ENCODE results near the gene ERC2. TPM values are rescaled to one million over a fixed set of nuclear protein-coding genes. Genes with fewer than 3 reads are reported as not detected.
A peak's percentile ranks its signal among the peaks of the same experiment; 100 is the strongest.

Gene ERC2
- total and polyA plus RNA-seq, 2 of the 13 experiments (the other 11 are each of a cell fraction or from before 2014, with no cell fraction given), result 0.16 to 0.22 TPM

DNA sequence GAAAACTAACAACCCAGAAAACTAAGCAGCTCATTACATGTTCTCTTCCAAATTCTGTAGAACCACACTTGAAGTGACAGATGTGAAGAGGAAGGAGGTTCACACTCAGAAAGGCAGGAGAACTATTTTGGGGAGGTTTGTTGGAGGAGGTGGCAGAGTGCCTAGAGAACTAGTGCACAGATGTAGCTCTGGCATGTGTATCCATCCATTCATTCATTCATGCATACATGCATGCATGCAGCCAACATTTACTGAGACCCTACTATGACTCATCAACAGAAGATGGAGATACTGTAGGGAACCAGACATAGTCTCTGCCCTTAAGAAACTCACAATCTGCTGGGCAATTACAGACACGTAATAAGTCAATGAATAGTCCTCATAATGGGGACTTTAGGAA is 116.7 kb downstream of the ERC2 start:
- intact Hi-C loops (cut with micrococcal nuclease; ENCODE audit: unreplicated experiment), result no loop called here
- in situ Hi-C loops (cut with HindIII; ENCODE audit: extremely low pct_ligation_motif_present, low pct_unique_long_range_greater_than_20kb), result no loop called here
- Histone ChIP-seq H3K27ac (ENCODE audit: extremely low read length, insufficient read depth, low read length) (no peak overlapping the region), H3K4me1 (ENCODE audit: insufficient read depth, low read length) (no peaks in the 10 kb centered on the region), H3K79me2 (ENCODE audit: insufficient read depth, low read length) (no peaks in the 10 kb centered on the region), H2AFZ (ENCODE audit: low read length) (no peak overlapping the region), H3K27me3 (ENCODE audit: control insufficient read depth in 1 of 2, insufficient read depth in 2 of 2, low read length in 2 of 2) (no peaks in the 10 kb centered on the region; a peak in 1 of 5 replicates), H3K9ac (ENCODE audit: insufficient read depth, low read depth, low read length) (no peak overlapping the region), H3K36me3 (replicated peaks in 1 of 2; ENCODE audit: control insufficient read depth in 1 of 2, insufficient read depth in 2 of 2, low read length in 2 of 2) (no peaks in the 10 kb centered on the region), H4K20me1 (ENCODE audit: insufficient read depth, low read length) (no peaks in the 10 kb centered on the region), H3K4me2 (ENCODE audit: low read depth, low read length) (no peak overlapping the region), H3K4me3 (replicated peaks in 1 of 3; ENCODE audit: insufficient read depth in 1 of 3, low read depth in 2 of 3, low read length in 3 of 3) (no peak overlapping the region), H3K9me3 (ENCODE audit: low read length) (no peaks in the 10 kb centered on the region)
- ChIA-PET CTCF (ENCODE audit: low intra/inter-chr PET ratio, low total read pairs) (no interaction called here), POLR2A (no interaction called here)
- BruUV-seq (replicated peaks), result no TSS peak
- WGBS (ENCODE audit: low lambda C conversion rate), result 0% methylated on average over 1 of the region's 1 CpG
- DNase-seq (ENCODE audit: low spot score) (no peak), ATAC-seq (no peak), FAIRE-seq (no peak)
- TF ChIP-seq ZNF550 (CRISPR knock-in tag; IDR thresholded peaks at IDR 0.05; ENCODE audit: borderline replicate concordance) (no peak), CREB1 (IDR thresholded peaks at IDR 0.05) (0 out of 2 replicates have a peak, but pooled peaks have one; percentile 33), CREB1 (CRISPR knock-in tag; IDR thresholded peaks at IDR 0.05) (no peak)

DNA sequence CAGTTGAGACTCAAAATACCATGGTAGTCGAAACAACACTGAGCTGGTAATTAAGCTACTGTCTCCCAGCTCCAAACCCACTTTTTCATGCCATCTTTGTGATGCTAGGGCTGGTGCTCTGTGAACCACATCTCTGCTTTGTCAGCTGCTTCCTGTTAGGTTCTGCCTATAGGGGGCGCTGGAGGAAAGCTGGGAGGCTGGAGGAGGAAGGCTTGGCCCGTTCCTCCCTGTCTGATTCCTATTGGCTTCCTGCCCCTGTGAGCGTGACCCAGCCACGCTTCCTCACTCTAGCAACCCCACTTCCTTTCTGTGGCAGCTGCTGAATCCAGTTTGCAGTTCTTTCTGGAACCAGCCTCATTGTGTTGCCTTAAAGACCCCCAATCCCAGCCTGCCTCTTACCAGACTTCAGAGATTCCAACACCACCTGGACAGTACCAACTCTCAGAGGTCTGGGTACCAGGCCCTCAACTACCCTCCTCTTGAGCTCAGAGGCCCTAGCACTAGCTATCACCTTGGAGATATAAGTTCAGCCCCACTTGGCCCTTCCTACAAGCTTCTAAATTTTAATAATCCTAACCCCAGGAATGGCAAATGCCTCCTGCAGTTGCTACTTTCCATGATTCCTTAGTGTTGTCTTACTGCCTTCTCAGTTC is 120.9 kb downstream of the ERC2 start:
- Histone ChIP-seq H3K9ac (ENCODE audit: insufficient read depth, low read depth, low read length) (no peak overlapping the region), H3K9me3 (ENCODE audit: low read length) (no peaks in the 10 kb centered on the region), H3K4me2 (ENCODE audit: low read depth, low read length) (no peak overlapping the region), H3K79me2 (ENCODE audit: insufficient read depth, low read length) (no peaks in the 10 kb centered on the region), H3K27me3 (ENCODE audit: control insufficient read depth in 1 of 2, insufficient read depth in 2 of 2, low read length in 2 of 2) (no peaks in the 10 kb centered on the region), H3K27ac (ENCODE audit: extremely low read length, insufficient read depth, low read length) (no peak overlapping the region), H2AFZ (ENCODE audit: low read length) (no peak overlapping the region), H3K36me3 (replicated peaks in 1 of 2; ENCODE audit: control insufficient read depth in 1 of 2, insufficient read depth in 2 of 2, low read length in 2 of 2) (no peaks in the 10 kb centered on the region), H3K4me3 (replicated peaks in 1 of 3; ENCODE audit: insufficient read depth in 1 of 3, low read depth in 2 of 3, low read length in 3 of 3) (no peak overlapping the region), H4K20me1 (ENCODE audit: insufficient read depth, low read length) (no peaks in the 10 kb centered on the region), H3K4me1 (ENCODE audit: insufficient read depth, low read length) (no peaks in the 10 kb centered on the region)
- TF ChIP-seq, protein P1, sequence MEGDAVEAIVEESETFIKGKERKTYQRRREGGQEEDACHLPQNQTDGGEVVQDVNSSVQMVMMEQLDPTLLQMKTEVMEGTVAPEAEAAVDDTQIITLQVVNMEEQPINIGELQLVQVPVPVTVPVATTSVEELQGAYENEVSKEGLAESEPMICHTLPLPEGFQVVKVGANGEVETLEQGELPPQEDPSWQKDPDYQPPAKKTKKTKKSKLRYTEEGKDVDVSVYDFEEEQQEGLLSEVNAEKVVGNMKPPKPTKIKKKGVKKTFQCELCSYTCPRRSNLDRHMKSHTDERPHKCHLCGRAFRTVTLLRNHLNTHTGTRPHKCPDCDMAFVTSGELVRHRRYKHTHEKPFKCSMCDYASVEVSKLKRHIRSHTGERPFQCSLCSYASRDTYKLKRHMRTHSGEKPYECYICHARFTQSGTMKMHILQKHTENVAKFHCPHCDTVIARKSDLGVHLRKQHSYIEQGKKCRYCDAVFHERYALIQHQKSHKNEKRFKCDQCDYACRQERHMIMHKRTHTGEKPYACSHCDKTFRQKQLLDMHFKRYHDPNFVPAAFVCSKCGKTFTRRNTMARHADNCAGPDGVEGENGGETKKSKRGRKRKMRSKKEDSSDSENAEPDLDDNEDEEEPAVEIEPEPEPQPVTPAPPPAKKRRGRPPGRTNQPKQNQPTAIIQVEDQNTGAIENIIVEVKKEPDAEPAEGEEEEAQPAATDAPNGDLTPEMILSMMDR (CRISPR knock-in tag; IDR thresholded peaks at IDR 0.05), result peak; percentile 44
- TF ChIP-seq ZFY (CRISPR knock-in tag; IDR thresholded peaks at IDR 0.05), result no peak
- BruUV-seq (replicated peaks), result no TSS peak
- 0% methylated on average over 3 of the region's 5 CpGs for WGBS (ENCODE audit: low lambda C conversion rate)
- FAIRE-seq, result no peak
- ATAC-seq, result no peak
- intact Hi-C loops (cut with micrococcal nuclease; ENCODE audit: unreplicated experiment), result loop anchor here (10.0 kb wide), 1 partner anchor 1157 kb away; no protein-coding TSS in a partner anchor
- DNase-seq (ENCODE audit: low spot score), result no peak
- ChIA-PET POLR2A (no interaction called here), CTCF (ENCODE audit: low intra/inter-chr PET ratio, low total read pairs) (no interaction called here)
- in situ Hi-C loops (cut with HindIII; ENCODE audit: extremely low pct_ligation_motif_present, low pct_unique_long_range_greater_than_20kb), result loop anchor here (10.0 kb wide), 1 partner anchor 97 kb away; no protein-coding TSS in a partner anchor
